ENCODE data around the gene THSD4.
"Not testable (repeated sequence)": the region's sequence is repeated elsewhere in the genome, so short reads cannot be mapped to it uniquely, and the experiment has no call there.

Gene THSD4

GRCh38 chr15:71437404-71437803 lies 322.1 kb downstream of the THSD4 start:
- H3K4me3 ChIP-seq (replicated peaks; ENCODE audit: insufficient read depth, low read length) = no peak overlapping the region
- no peaks in the 10 kb centered on the region for H3K27me3 ChIP-seq (ENCODE audit: insufficient read depth, poor library complexity, severe bottlenecking)
- H3K27ac ChIP-seq (replicated peaks) = no peak overlapping the region
- DNase-seq (ENCODE audit: low read depth in 1 of 2, low spot score in 1 of 2) = no peak
- TF ChIP-seq POLR2AphosphoS5 (IDR thresholded peaks at IDR 0.05; ENCODE audit: low read depth) (no peak), GABPA (IDR thresholded peaks at IDR 0.05; ENCODE audit: low read depth) (no peak), SPI1 (IDR thresholded peaks at IDR 0.05; ENCODE audit: borderline replicate concordance, low read depth) (no peak), CTCF (IDR thresholded peaks at IDR 0.05; ENCODE audit: insufficient read depth, low read length) (no peak), REST (IDR thresholded peaks at IDR 0.05; ENCODE audit: insufficient replicate concordance, low read depth) (no peak)

- Histone ChIP-seq H3K27me3 (ENCODE audit: insufficient read depth, poor library complexity, severe bottlenecking) (no peaks in the 10 kb centered on the region), H3K27ac (replicated peaks) (no peak overlapping the region), H3K4me3 (replicated peaks; ENCODE audit: insufficient read depth, low read length) (no peak overlapping the region)
- TF ChIP-seq POLR2AphosphoS5 (IDR thresholded peaks at IDR 0.05; ENCODE audit: low read depth) (no peak), SPI1 (IDR thresholded peaks at IDR 0.05; ENCODE audit: borderline replicate concordance, low read depth) (no peak), REST (IDR thresholded peaks at IDR 0.05; ENCODE audit: insufficient replicate concordance, low read depth) (no peak), CTCF (IDR thresholded peaks at IDR 0.05; ENCODE audit: insufficient read depth, low read length) (no peak), GABPA (IDR thresholded peaks at IDR 0.05; ENCODE audit: low read depth) (no peak)
- DNase-seq (ENCODE audit: low read depth in 1 of 2, low spot score in 1 of 2) = no peak
Measured at GRCh38 chr15:71437919-71438318, 322.6 kb downstream of the THSD4 start.

- not testable (repeated sequence) for DNase-seq (ENCODE audit: low read depth in 1 of 2, low spot score in 1 of 2); H3K27me3 ChIP-seq (ENCODE audit: insufficient read depth, poor library complexity, severe bottlenecking); H3K4me3 ChIP-seq (replicated peaks; ENCODE audit: insufficient read depth, low read length); H3K27ac ChIP-seq (replicated peaks)
Measured at GRCh38 chr15:71439478-71439877, 324.2 kb downstream of the THSD4 start.

GRCh38 chr15:71440489-71441110 lies 325.3 kb downstream of the THSD4 start:
- Histone ChIP-seq H3K4me3 (replicated peaks; ENCODE audit: insufficient read depth, low read length) (no peak overlapping the region), H3K27ac (replicated peaks) (no peak overlapping the region), H3K27me3 (ENCODE audit: insufficient read depth, poor library complexity, severe bottlenecking) (no peaks in the 10 kb centered on the region)
- no peak for DNase-seq (ENCODE audit: low read depth in 1 of 2, low spot score in 1 of 2)
- no peak for TF ChIP-seq REST (IDR thresholded peaks at IDR 0.05; ENCODE audit: insufficient replicate concordance, low read depth)
- no peak for TF ChIP-seq GABPA (IDR thresholded peaks at IDR 0.05; ENCODE audit: low read depth)
- TF ChIP-seq POLR2AphosphoS5 (IDR thresholded peaks at IDR 0.05; ENCODE audit: low read depth) = no peak
- no peak for TF ChIP-seq SPI1 (IDR thresholded peaks at IDR 0.05; ENCODE audit: borderline replicate concordance, low read depth)

Measured in HL-60 (cell line).